WTC11 (cell line): ENCODE data around the gene NEURL1B. TPM values are rescaled to one million over a fixed set of nuclear protein-coding genes. Genes with fewer than 3 reads are reported as not detected.

ENCODE experiments used
- ATAC-seq: fragments of 200-7000 bp; cut with Tn5 transposase; 2 replicates; pipeline ENCODE4 v1.10.0; 2021; ENCODE audit warnings: mild to moderate bottlenecking, moderate library complexity
- CTCF ChIA-PET: fragments of 300-600 bp; sonication (Branson Sonifier 250); formaldehyde crosslinking; loops from one replicate; lab custom pipeline; 2021; ENCODE audit warnings: antibody characterized with exemption; lab: Charles Lee
- POLR2A ChIA-PET: fragments of 350-600 bp; sonication (Branson Sonifier 250); formaldehyde crosslinking; loops from one replicate; lab custom pipeline; 2021; ENCODE audit warnings: antibody characterized with exemption; lab: Charles Lee
- DNase-seq: peaks from one replicate; pipeline ENCODE4 v3.0.0; 2021; ENCODE audit warnings: low spot score
- H3K27ac Mint-ChIP-seq: 2 replicates; pipeline ENCODE4 v1.8.0; 2021; ENCODE audit warnings: mixed read lengths
- H3K27me3 Mint-ChIP-seq: 2 replicates; pipeline ENCODE4 v1.8.0; 2021; ENCODE audit warnings: low read depth, mild to moderate bottlenecking, moderate library complexity, mixed read lengths
- H3K36me3 Mint-ChIP-seq: 2 replicates; pipeline ENCODE4 v1.8.0; 2021; ENCODE audit warnings: mixed read lengths
- H3K4me1 Mint-ChIP-seq: 2 replicates; pipeline ENCODE4 v1.8.0; 2022; ENCODE audit warnings: mixed read lengths
- H3K4me3 Mint-ChIP-seq: 2 replicates; pipeline ENCODE4 v1.8.0; 2021; ENCODE audit warnings: mild to moderate bottlenecking, moderate library complexity, mixed read lengths
- H3K9me3 Mint-ChIP-seq: 2 replicates; pipeline ENCODE4 v1.8.0; 2021; ENCODE audit warnings: mixed read lengths
- ATF1 ChIP-seq: sonication (generic); formaldehyde crosslinking; IDR thresholded peaks from 2 replicates; pipeline ENCODE4 v1.8.1; 2023; ENCODE audit warnings: mild to moderate bottlenecking, moderate library complexity, missing genetic modification reagents
- EMX1 ChIP-seq: fragments of 250-450 bp; sonication (Bioruptor Pico); IDR thresholded peaks from 2 replicates; pipeline ENCODE4 v1.8.0; 2021; ENCODE audit warnings: mild to moderate bottlenecking
- GTF2I ChIP-seq: fragments of 250-450 bp; sonication (Bioruptor Pico); conservative IDR thresholded peaks from 2 replicates; pipeline ENCODE4 v1.4.0; 2021; ENCODE audit warnings: mild to moderate bottlenecking
- HMGA2 ChIP-seq: fragments of 250-450 bp; sonication (Bioruptor Pico); IDR thresholded peaks from 2 replicates; pipeline ENCODE4 v1.4.0; 2021; ENCODE audit warnings: mild to moderate bottlenecking, moderate library complexity
- MXD4 ChIP-seq: fragments of 250-450 bp; sonication (Bioruptor Pico); IDR thresholded peaks from 2 replicates; pipeline ENCODE4 v1.8.0; 2021; ENCODE audit warnings: mild to moderate bottlenecking, moderate library complexity, borderline replicate concordance
- MYBL2 ChIP-seq: sonication (generic); formaldehyde crosslinking; IDR thresholded peaks from 2 replicates; pipeline ENCODE4 v1.8.1; 2023; ENCODE audit warnings: mild to moderate bottlenecking, moderate library complexity, missing genetic modification reagents
- OVOL2 ChIP-seq: fragments of 250-450 bp; sonication (Bioruptor Pico); IDR thresholded peaks from 2 replicates; pipeline ENCODE4 v1.9.0; 2021; ENCODE audit warnings: mild to moderate bottlenecking, borderline replicate concordance
- SOX15 ChIP-seq: fragments of 250-450 bp; sonication (Bioruptor Pico); IDR thresholded peaks from 2 replicates; pipeline ENCODE4 v1.9.0; 2021; ENCODE audit warnings: mild to moderate bottlenecking
- ZNF121 ChIP-seq: sonication (generic); formaldehyde crosslinking; IDR thresholded peaks from 2 replicates; pipeline ENCODE4 v1.8.0; 2023; ENCODE audit warnings: missing genetic modification reagents
- ZNF232 ChIP-seq: sonication (generic); formaldehyde crosslinking; IDR thresholded peaks from 2 replicates; pipeline ENCODE4 v1.8.0; 2022; ENCODE audit warnings: mild to moderate bottlenecking, missing genetic modification reagents
- ZNF416 ChIP-seq: fragments of 250-450 bp; sonication (Bioruptor Pico); IDR thresholded peaks from 2 replicates; pipeline ENCODE4 v1.9.0; 2021; ENCODE audit warnings: mild to moderate bottlenecking, inconsistent platforms
- microRNA-seq: library from miRNA; unstranded; fragments of <30 nt; microRNA quantifications from one replicate; pipeline ENCODE4 v1.2.0, GENCODE V29; 2022; ENCODE audit warnings: borderline number of aligned reads
- total RNA-seq: library from RNA; stranded (reverse); gene quantifications from 3 replicates; pipeline ENCODE4 v1.2.3, GENCODE V29; 2021
- TF ChIP-seq, protein P1 (sequence below): fragments of 250-450 bp; sonication (Bioruptor Pico); IDR thresholded peaks from 2 replicates; pipeline ENCODE4 v1.9.0; 2021; ENCODE audit warnings: moderate library complexity, mild to moderate bottlenecking, inconsistent platforms, borderline replicate concordance
- TF ChIP-seq, protein P2 (sequence below): sonication (generic); formaldehyde crosslinking; IDR thresholded peaks from 2 replicates; pipeline ENCODE4 v1.8.1; 2022; ENCODE audit warnings: low read depth, mild to moderate bottlenecking, moderate library complexity, missing genetic modification reagents, borderline replicate concordance
- TF ChIP-seq, protein P3 (sequence below): fragments of 250-450 bp; sonication (Bioruptor Pico); IDR thresholded peaks from 2 replicates; pipeline ENCODE4 v2.1.2; 2022; ENCODE audit warnings: mild to moderate bottlenecking, moderate library complexity
- TF ChIP-seq, protein P4 (sequence below): sonication (generic); formaldehyde crosslinking; IDR thresholded peaks from 2 replicates; pipeline ENCODE4 v1.8.1; 2023; ENCODE audit warnings: mild to moderate bottlenecking, missing genetic modification reagents

The NEURL1B gene
- total RNA-seq, 1 experiment from 2014 or later = 9.8 TPM

DNA sequence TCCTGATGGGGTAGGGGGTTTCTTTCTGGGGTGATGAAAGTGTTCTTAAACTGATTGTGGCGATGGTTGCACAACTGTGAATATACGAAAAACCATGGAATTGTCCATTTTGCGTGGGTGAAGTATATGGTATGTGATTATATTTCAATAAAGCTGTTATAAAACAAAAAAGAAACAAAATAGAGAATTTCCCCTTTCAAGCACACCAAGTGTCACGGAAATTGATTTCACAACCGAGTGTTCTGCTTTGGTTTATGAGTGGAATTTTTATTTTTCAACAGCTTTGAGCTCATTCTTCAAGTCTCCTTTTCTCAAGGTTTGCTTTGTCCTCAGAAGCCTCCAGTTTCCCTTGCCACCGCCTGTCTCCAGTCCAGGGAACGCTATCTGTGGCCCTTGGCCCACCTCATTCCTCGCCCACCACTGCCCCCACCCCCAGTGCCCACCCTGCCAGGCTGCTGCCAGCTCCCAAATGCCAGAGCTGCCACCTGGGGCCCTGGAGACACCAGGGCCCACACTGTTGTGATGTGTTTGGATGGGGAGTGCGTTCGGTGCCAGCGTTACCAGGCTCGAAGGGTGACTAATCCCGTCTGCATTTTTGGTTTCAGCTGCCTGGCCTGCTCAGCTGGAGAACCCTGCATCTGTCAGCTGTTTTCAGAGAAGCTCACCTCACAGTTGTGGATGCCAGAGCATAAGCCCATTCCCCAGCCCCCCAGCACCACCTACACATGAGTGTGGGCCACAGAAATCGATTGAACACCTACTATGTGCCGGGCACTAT is 99.6 kb downstream of the NEURL1B start:
- Mint-ChIP-seq H3K4me3 (no peak overlapping the region), H3K36me3 (no peaks in the 10 kb centered on the region), H3K27ac (no peak overlapping the region), H3K9me3 (peaks cover 5% of the 10 kb centered on the region), H3K27me3 (peaks cover 19% of the 10 kb centered on the region), H3K4me1 (no peaks in the 10 kb centered on the region)
- ATAC-seq (no peak), DNase-seq (no peak)
- ChIA-PET CTCF (interaction anchor here (2.1 kb wide), 1 partner anchor 32 kb away, joined by 8 read pairs; no protein-coding TSS in a partner anchor), POLR2A (no interaction called here)
- TF ChIP-seq MXD4 (CRISPR knock-in tag) (no peak), ZNF416 (CRISPR knock-in tag) (no peak), ATF1 (CRISPR knock-in tag) (no peak), GTF2I (CRISPR knock-in tag) (no peak), ZNF232 (CRISPR knock-in tag) (no peak), OVOL2 (CRISPR knock-in tag) (no peak), EMX1 (CRISPR knock-in tag) (no peak), MYBL2 (CRISPR knock-in tag) (no peak), SOX15 (CRISPR knock-in tag) (no peak), ZNF121 (no peak), HMGA2 (CRISPR knock-in tag) (no peak)
- TF ChIP-seq, protein P1, sequence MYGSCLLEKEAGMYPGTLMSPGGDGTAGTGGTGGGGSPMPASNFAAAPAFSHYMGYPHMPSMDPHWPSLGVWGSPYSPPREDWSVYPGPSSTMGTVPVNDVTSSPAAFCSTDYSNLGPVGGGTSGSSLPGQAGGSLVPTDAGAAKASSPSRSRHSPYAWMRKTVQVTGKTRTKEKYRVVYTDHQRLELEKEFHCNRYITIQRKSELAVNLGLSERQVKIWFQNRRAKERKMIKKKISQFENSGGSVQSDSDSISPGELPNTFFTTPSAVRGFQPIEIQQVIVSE (CRISPR knock-in tag) = no peak
- TF ChIP-seq, protein P2, sequence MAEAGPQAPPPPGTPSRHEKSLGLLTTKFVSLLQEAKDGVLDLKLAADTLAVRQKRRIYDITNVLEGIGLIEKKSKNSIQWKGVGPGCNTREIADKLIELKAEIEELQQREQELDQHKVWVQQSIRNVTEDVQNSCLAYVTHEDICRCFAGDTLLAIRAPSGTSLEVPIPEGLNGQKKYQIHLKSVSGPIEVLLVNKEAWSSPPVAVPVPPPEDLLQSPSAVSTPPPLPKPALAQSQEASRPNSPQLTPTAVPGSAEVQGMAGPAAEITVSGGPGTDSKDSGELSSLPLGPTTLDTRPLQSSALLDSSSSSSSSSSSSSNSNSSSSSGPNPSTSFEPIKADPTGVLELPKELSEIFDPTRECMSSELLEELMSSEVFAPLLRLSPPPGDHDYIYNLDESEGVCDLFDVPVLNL (CRISPR knock-in tag) = no peak
- TF ChIP-seq, protein P3, sequence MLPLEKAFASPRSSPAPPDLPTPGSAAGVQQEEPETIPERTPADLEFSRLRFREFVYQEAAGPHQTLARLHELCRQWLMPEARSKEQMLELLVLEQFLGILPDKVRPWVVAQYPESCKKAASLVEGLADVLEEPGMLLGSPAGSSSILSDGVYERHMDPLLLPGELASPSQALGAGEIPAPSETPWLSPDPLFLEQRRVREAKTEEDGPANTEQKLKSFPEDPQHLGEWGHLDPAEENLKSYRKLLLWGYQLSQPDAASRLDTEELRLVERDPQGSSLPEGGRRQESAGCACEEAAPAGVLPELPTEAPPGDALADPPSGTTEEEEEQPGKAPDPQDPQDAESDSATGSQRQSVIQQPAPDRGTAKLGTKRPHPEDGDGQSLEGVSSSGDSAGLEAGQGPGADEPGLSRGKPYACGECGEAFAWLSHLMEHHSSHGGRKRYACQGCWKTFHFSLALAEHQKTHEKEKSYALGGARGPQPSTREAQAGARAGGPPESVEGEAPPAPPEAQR (CRISPR knock-in tag) = no peak
- TF ChIP-seq, protein P4, sequence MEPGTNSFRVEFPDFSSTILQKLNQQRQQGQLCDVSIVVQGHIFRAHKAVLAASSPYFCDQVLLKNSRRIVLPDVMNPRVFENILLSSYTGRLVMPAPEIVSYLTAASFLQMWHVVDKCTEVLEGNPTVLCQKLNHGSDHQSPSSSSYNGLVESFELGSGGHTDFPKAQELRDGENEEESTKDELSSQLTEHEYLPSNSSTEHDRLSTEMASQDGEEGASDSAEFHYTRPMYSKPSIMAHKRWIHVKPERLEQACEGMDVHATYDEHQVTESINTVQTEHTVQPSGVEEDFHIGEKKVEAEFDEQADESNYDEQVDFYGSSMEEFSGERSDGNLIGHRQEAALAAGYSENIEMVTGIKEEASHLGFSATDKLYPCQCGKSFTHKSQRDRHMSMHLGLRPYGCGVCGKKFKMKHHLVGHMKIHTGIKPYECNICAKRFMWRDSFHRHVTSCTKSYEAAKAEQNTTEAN (CRISPR knock-in tag) = no peak

Small RNAs within 50 kb of the gene (microRNA-seq; reads per million reads assigned to microRNA genes)
- gene MIR5003 = not detected

Other genes starting within 250 kb of the NEURL1B start
- gene SH3PXD2B, start 186.7 kb upstream of the NEURL1B start, total RNA-seq = 52.2 to 64.1 TPM (median 57.4 TPM) in 3 replicates
- 9.5 to 12.4 TPM (median 11.0 TPM) in 3 replicates for gene DUSP1, start 129.9 kb downstream of the NEURL1B start, total RNA-seq
- 89.8 to 101 TPM (median 97.1 TPM) in 3 replicates for gene ERGIC1, start 193.0 kb downstream of the NEURL1B start, total RNA-seq